GM18867 (cell line): Measurements from ENCODE around the gene SLC35D3.
"Not testable (repeated sequence)": the region's sequence is repeated elsewhere in the genome, so short reads cannot be mapped to it uniquely, and the experiment has no call there.

ENCODE experiments used
- ATAC-seq: cut with Tn5 transposase; IDR thresholded peaks from one replicate; pipeline ENCODE4 v1.9.1; 2021; ENCODE audit warnings: mild to moderate bottlenecking, moderate library complexity; ENCODE audit not compliant: unreplicated experiment

The SLC35D3 gene

DNA sequence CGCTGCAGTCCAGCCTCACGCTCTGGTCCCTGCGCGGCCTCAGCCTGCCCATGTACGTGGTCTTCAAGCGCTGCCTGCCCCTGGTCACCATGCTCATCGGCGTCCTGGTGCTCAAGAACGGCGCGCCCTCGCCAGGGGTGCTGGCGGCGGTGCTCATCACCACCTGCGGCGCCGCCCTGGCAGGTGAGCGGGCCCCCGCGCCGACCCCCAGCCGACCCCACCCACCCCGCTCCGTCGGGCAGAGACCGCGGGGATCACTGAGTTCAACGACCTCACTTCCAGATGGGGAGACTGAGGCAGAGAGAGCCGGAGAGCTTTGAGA is 545 bp downstream of the SLC35D3 start:
- ATAC-seq: no peak

DNA sequence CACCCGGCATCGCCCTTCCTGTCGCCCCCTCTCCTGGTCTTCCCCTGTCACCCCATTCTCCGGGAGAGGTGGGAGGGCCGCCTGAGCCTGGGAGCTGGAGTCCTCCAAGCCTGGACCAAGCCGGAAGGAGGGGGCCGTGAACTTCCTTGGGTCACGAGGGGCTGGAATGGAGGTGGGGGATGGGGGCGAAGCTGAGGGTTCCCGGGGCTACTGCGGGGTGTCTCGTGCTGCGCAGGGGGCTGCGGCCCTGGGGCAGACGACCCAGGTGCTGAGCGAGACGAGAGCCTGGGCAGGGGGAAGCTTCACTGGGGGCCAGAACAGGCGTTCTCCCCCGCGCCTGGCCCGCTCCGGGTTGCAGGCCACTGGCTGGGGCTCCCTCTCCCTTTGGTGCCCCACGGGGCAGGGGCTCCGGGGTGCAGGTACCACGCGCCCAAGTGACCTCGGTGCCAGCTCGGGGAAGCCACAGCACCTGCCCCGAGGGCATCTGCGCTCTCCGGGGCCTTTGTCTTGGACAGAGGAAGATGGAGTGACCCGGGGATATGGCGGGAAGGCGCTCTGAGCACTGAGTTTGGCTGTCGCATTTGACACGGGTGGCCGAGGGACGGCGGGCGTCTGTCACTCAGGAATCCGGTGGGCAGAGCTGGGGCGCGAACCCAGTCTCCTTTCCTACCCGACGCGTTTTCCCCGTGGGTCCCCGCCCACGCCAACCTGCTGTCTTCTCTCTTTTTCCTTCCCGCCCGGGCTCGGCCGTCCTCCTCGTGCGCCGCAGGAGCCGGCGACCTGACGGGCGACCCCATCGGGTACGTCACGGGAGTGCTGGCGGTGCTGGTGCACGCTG is 1.2 kb downstream of the SLC35D3 start:
- ATAC-seq: no peak

DNA sequence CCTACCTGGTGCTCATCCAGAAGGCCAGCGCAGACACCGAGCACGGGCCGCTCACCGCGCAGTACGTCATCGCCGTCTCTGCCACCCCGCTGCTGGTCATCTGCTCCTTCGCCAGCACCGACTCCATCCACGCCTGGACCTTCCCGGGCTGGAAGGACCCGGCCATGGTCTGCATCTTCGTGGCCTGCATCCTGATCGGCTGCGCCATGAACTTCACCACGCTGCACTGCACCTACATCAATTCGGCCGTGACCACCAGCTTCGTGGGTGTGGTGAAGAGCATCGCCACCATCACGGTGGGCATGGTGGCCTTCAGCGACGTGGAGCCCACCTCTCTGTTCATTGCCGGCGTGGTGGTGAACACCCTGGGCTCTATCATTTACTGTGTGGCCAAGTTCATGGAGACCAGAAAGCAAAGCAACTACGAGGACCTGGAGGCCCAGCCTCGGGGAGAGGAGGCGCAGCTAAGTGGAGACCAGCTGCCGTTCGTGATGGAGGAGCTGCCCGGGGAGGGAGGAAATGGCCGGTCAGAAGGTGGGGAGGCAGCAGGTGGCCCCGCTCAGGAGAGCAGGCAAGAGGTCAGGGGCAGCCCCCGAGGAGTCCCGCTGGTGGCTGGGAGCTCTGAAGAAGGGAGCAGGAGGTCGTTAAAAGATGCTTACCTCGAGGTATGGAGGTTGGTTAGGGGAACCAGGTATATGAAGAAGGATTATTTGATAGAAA is 2.0 kb downstream of the SLC35D3 start:
- ATAC-seq: no peak

DNA sequence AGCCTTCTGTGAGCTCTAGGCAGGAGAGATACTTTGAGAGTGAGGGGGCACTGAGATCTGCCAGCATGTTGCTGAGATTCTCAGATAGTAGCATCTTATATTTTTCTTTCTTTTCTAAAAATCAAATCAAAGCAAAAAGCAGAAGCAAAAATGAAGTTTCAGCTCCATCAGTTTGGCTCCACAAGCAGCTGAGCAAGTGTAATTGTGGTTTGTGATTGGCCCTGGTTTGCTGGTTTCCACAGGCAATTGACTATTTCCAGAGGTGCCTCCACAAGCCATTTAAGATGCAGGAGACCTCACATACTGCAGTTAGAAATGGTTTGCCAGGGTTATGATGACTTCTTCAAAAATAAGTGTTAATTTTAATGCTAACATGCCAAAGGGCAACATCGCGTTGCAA is 4.3 kb downstream of the SLC35D3 start:
- ATAC-seq: no peak

DNA sequence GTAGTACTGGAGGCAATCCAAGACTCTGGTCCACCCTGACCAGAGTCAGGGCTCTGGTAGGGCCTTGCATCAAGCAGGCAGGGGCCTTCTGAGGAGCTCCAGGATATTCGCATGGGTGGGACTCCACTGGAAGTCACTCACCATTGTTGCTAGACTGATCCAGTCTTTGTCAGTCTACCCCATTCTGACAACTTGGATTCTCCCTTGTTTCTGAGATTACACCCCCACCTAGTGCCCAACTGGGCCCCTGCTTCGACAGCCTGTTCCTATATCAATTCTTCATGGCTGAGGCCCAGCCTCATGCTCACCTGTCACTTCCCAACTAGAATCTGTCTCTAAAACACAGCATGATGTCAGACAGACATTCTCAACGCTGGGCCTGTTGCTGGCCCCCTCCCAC is 5.2 kb downstream of the SLC35D3 start:
- ATAC-seq: no peak

DNA sequence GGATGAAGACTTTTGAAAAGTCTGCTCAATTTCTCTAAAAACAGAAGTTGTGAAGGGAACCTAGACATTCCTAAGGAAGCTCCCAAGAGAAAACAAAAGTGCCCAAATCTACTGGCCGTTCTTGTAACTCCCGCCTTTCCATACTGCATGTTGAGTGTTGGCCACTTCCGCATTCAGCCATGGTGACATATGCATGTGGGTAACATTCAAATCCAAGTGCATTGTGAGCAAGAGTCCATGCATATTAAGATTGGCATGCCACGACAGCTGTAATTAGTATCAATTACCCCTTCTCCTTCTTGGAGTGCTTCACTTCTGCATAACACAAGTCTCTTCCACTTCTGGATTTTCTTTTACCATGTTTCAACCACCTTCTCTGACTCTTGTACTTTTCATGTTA is 8.4 kb downstream of the SLC35D3 start:
- no peak for ATAC-seq

DNA sequence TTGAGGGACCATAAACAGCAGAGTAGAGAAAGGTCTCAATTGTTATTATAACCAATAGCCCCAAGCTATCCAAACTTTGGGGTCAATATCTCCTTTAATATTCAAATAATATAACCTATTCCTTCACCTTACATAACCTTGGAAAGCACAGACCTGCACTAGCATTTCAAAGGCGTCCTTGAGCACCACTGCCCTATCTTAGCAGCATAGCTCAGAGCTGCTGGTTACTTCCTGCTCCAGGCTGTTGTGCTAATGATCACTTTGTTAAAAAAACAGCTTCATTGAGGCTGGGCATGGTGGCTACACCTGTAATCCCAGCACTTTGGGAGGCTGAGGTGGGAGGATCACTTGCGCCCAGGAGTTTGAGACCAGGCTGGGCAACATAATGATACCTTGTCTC is 10.5 kb downstream of the SLC35D3 start:
- ATAC-seq: no peak

DNA sequence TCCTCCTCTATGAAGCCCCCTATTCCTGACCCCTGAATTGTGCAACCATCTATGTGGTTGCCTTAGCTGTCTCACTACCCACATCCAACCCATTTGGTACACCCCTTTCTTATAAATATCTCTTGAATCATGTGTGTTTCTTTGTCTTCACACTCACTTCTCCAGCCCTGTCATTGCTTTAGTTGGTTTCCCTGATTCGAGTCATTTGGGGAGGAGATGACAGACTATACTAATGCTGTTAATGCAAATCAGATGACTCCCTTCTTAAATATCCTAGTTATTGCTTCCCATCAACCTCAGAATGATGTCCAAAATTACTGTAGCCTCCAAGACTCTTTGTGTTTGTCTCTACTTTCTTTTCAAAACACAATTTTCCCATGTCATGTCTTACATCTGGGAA is 23.0 kb downstream of the SLC35D3 start:
- ATAC-seq: no peak

DNA sequence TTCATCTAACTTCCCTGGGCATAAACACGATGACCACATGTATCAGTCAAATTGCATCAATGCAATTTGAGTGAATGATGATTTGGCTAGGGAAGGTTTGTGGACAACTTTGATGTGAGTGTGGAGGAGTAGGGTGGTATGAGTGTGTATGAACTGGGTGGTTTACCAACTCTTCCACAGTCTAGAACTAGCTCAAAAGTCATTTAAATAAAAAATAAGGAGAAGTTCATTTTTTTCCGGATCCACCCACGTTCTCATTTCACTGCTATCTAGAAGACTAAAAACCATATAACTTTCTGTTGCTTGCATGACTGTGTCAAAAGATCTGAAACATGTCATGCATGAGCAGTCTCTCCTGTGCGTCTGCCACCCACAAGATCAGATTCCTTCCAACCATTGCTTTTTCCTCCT is 23.6 kb downstream of the SLC35D3 start:
- peak; percentile 31 for ATAC-seq

DNA sequence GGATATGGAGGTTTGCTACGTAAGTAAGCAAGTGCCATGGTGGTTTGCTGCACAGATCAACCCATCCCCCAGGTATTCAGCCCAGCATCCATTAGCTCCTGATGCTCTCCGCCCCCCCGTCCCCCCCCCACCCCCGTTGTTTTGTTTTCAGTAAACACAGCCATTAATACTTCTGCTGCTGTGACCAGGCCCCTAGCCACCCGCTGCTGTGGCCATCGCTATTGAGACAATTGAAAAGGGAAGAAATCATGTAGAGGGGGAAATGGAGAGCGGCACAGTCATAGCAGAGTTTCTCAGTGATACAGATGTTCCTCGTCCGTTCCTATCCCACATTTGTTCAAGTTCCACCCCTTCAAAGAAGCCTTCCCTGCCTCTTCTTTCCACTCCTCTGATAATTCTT is 24.9 kb downstream of the SLC35D3 start:
- no peak for ATAC-seq

DNA sequence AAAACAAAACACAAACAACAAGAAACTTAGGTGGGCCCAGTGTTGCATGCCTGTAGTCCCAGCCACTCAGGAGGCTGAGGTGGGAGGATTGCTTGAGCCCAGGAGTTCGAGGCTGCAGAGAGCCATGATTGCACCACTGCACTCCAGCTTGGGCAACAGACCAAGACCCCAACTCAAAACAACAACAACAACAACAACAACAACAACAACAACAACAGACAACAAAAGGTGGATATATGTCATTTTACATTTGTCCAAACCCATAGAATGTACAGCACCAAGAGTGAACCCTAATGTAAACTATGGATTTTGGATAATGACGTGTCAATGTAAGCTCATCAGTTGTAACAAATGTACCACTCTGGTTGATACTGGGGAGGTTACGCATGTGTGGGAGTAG is 27.9 kb downstream of the SLC35D3 start:
- ATAC-seq: not testable (repeated sequence)

DNA sequence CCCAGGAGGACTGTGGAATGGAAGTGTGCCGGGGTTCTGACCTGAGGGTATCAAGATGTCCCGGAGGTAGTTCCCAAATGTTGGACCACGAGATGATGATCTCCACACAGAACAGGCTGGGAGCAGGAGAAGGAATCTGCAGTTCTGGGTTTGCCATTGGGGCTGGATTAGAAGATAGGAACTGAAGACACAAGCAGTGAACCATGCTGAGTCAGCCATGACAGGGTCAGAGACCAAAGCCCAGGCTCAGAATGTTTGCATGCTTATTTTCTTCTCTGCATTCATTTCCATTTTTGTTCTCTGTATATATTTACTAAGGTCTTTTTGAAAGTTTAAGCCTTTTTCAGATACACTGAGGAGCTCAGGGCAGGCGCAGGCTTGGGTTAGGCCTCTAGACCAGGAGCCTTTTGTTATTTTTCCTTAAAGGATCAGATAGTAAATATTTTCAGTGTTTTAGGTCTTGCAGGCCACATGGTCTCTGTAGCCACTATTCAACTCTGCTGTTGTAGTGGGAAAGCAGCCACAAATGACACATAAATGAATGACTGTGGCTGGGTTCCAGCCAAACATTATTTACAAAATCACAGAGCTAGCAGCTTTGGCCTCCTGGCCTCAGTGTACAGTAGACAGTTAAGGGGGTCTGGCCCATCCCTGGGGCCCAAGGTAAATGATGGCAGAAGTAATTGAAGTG is 28.5 kb downstream of the SLC35D3 start:
- ATAC-seq: no peak

DNA sequence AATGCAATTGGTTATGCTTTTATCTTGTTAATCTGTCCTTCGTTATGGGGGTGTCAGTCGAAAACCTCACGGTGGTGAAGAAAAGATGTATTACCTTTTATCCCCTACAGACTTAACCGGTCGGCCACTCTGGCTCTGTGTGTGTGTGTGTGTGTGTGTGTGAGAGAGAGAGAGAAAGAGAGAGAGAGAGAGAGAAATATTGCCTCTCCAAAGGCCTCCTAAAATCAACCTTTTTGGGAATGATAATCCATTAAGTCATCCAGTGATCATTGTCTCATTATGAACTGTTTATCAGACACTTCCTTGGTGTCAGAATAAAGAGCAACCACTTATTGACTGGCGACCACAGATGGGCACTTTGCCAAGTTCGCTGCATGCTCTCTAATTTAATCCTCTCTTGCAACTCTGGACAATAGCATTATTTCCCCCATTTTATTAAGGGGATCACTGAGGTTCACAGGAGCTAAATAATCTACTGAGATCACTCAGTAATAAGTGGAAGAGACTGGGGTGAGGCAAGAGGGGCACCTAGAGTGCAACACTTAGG is 30.7 kb downstream of the SLC35D3 start:
- no peak for ATAC-seq

DNA sequence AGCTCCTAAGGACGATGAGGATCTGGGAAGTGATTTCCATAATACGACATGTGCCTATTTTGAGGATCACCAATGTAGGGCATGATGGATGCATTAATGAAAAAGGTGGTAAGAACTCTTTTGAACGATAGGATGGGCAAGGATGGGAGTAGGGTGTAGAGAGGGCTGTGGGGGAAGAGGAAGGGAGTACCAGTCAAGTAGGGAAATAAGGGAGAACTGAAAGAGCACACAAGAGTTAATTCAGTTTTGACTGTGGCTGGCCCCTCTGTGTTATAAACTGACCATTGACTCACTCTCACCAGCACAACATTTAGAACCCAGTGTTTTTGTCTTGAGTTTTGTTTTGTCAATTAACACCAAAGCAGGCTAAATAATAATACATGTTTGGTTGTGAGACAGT is 33.0 kb downstream of the SLC35D3 start:
- ATAC-seq: no peak

DNA sequence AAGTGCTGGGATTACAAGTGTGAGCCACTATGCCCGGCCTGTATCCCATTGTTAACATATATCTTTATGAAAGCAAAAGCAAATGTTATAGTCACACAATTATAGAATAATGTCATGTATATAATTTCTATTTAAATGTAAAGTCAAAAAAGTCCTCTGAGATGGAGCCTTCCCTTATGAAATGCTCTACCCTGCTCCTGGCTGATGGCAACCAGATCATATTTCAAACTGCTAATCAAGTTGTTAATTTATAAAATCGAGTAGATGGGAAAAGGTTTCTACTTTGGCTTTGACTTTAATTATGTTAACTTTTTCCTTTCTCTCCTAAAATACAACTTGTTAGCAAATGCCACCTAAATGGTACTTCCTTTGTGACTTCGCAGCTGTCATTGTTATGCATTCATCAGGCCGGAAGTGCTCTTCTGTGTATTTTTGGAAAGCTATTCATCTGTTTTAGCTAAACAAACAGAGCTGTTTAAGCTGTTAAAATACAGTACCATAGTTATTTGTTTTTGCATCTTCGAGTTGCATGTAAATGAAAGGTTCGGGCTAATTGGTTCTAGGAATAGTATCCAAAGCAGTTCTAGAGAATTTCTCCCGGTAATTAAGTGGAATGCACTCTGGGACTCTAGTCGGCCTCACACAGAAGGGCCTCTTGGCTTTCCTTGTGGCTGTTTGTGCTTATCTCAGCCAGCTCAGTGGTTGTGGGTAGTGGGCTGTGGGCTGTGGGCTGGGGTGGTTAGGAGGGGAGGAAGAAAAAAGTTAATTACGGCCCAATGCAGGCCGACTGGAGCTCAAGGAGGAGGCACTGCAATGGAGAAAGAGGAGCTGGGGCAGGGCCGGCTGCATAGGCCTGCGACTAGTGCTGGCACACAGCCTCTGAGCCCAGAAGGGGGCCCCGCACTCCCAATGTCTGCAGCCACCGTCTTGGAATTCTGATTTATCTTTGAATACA is 34.8 kb downstream of the SLC35D3 start:
- ATAC-seq: no peak

DNA sequence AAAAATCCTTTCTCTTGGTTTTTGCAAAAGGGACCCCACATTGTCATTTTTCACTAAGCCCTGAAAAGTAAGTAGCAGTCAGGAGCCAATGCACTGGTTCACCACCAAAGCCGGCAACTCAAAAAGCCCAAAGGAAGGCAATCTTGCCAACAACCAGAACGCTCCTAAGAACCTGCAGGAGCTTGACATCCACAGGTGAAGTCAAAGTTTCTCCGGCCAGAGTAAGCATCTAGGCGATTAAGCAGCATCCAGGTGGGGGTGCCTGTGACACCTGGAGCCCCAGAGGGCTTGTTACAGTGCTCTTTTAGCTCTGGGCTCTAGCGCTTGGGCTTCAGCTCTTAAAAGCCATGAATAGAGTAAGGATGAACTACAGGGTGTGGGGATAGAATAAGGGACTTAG is 36.1 kb downstream of the SLC35D3 start:
- ATAC-seq: no peak

DNA sequence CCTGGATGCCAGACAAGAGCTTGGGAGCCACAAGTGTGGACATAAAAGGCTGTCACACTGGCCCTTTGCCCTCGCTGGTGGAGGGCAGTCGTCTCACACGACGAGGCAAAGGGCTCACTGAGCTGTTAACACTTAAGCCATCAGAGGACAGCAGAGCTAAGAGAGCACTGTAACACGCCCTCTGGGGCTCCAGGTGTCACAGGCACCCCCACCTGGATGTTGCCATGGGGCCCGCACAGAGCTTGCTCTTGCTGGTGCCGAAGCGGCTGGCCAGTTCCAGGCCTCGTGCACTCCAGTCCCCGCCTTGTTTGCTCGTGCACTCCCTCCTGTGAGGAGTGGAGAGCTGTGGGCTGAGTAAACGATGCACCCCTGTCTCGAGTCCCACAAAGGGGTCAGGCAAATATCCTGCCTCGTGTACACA is 37.4 kb downstream of the SLC35D3 start:
- no peak for ATAC-seq

DNA sequence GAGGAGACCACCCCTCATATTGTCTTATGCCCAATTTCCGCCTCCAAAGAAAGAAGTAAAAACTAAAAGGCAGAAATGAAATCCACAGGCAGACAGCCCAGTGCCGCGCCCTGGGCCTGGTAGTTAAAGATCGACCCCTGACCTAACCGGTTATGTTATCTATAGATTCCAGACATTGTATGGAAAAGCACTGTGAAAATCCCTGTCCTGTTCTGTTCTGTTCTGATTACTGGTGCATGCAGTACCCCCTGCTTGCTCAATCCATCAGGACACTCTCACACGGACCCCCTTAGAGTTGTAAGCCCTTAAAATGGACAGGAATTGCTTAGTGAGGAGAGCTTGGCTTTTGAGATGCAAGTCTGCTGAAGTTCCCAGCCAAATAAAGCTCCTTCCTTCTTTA is 37.8 kb downstream of the SLC35D3 start:
- not testable (repeated sequence) for ATAC-seq

DNA sequence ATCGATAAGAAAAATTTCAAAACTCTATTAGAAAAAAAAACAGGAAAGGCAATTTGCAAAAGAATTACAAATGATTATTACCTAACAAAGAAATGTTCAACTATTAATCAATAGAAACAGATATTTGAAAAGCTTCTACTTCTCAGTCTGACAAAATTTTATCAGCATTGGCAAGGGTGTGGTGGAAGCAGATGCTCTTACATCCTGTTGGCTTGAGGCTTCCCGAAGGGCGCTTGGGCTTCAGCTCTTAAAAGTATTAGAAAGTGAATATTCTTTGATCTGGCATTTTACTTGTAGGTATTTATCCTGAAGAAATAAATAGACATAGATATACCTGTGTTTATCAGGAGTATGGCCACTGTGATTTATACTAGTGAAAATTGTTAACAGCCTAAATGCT is 38.7 kb downstream of the SLC35D3 start:
- no peak for ATAC-seq

DNA sequence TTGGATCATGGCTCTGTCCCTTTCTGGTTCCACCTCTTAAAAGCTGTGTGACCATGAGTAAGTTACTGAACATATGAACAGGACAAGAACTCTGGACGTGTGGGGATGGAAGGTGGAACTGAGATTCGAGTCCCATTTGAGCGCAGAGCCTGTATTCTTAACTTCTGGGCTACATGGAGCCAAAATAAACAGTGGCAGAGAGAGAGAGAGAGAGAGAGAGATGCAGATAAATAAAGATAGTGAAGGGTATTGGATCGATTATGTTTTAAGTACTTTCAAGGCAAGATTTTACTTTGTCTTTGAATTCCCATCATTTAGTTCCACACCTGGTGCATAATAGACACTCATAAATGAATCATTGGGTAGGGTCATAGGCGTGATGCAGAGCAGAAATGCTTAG is 39.7 kb downstream of the SLC35D3 start:
- no peak for ATAC-seq

DNA sequence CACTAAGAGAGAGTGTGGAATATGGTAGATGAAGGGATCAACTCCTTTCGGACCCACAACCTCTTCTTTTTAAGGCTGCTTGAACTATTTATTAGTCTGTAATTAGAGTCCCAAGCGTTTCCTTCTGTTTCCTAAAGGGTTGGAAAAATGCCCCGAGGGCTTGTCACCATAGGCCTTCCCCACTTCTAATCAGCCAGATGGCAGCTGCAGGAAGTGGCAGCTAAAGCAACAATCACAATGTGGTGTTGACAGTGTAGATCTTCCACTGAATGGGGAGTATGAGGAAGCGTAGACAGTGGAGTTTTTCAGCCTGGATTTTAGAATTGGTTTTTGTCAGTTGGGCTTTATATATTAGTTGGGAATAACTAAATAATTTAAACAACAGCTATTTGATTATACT is 40.6 kb downstream of the SLC35D3 start:
- ATAC-seq: no peak
